ENCODE results near the gene OR10H4.
"Not testable (repeated sequence)": the region's sequence is repeated elsewhere in the genome, so short reads cannot be mapped to it uniquely, and the experiment has no call there.

OR10H4 gene

GRCh38 chr19:15944401-15944800 lies 4.4 kb upstream of the OR10H4 start:
- DNase-seq = no peak

- no peak for DNase-seq
Measured at GRCh38 chr19:15945301-15945700, 3.5 kb upstream of the OR10H4 start.

- DNase-seq = no peak
Measured at GRCh38 chr19:15954820-15955219, 6.0 kb downstream of the OR10H4 start.

DNA sequence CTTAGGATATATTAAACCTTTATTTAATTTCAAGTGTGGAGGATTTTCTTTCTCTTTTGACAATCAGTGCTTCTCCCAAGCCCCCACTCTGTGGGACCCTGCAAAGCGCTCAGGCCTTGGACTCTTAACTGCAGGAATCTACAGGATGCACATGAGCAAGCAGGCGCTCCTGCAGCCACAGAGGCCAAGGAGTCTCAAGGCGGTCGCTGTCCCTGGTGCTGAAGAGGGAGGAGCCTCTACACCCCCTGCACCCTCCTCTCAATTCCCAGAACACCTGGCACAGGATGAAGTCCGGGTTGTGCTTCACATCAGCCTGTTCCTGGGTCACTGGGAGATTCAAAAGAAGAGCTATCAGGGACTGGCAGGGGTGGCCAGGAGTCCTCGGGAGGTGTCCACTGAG lies 13.5 kb downstream of the OR10H4 start:
- no peak for DNase-seq

DNA sequence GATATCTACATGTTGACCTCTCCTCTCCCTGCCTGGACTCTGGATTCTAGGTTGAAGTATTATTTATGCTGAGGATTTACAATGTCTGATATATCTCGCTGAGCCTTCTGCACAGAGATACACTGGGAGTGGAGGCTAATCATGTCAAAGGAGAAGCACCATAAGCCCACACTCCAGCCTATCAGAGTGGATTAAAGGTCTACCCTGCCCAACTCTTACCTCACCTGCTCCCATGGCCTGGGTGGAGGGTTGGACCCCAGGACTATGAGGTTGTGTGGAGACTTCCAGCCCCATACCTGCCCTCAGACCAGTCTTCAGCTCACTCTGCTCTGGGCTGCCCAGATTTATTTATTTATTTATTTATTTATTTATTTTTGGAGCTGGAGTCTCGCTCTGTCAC lies 15.4 kb downstream of the OR10H4 start:
- DNase-seq = no peak

GRCh38 chr19:15971224-15971780 lies 22.5 kb downstream of the OR10H4 start:
- DNase-seq = no peak

- not testable (repeated sequence) for DNase-seq
Measured at GRCh38 chr19:15972043-15972442, 23.2 kb downstream of the OR10H4 start.

GRCh38 chr19:15974856-15975255 lies 26.0 kb downstream of the OR10H4 start:
- DNase-seq = no peak

- DNase-seq = no peak
Measured at GRCh38 chr19:15976836-15977689, 28.3 kb downstream of the OR10H4 start.

GRCh38 chr19:15977690-15978089 lies 28.9 kb downstream of the OR10H4 start:
- no peak for DNase-seq

DNA sequence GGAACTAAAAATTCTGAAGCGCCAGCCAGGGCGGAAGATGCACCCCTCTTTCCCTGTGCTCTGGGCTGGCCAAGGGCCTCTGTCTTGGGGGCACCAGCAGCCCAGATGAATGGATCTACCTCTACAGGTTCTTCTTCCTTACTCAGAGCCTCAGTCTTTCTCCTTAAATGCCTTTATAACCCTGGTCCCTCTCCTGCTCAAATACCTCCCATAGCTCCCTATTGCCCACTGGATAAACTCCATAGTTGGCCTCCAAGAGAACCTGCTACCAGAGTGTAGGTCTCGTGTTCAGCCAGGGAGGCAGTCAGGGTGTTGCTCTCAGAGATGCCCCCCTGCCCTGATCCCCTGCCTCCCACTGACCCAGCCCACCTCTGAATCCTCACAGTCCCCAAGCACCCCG lies 30.5 kb downstream of the OR10H4 start:
- no peak for DNase-seq

DNA sequence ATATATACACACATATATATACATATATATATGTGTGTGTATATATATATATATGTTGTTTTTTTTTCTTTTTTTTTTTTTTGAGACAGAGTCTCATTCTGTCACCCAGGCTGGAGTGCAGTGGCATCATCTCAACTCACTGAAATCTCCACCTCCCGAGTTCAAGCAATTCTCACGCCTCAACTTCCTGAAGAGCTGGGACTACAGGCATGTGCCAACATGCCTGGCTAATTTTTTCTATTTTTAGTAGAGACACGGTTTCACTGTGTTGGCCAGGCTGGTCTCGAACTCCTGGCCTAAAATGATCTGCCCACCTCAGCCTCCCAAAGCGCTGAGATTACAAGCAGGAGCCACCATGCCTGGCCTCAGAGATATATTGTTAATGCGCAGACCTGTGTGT lies 37.0 kb downstream of the OR10H4 start:
- DNase-seq = not testable (repeated sequence)

- no peak for DNase-seq
Measured at GRCh38 chr19:15986701-15987100, 37.9 kb downstream of the OR10H4 start.

DNA sequence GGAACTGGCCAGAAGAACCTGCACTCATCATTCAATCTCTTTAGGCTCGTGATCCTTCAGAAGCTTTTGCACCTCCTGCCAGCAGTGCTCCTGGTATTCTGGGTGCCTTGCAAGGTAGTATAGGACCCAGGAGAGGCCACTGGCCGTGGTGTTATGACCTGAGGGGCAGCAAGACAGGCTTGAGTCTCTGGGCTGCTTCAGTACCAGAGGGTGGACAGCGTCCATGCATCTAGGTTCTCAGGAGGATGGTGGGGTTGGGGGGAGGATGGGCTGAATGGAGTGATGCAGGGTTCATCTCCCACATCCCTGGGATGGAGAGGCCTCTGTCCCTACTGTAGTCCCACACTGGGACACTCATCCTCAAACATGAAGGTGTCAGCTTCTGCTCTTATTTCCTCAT lies 41.1 kb downstream of the OR10H4 start:
- DNase-seq = no peak

DNA sequence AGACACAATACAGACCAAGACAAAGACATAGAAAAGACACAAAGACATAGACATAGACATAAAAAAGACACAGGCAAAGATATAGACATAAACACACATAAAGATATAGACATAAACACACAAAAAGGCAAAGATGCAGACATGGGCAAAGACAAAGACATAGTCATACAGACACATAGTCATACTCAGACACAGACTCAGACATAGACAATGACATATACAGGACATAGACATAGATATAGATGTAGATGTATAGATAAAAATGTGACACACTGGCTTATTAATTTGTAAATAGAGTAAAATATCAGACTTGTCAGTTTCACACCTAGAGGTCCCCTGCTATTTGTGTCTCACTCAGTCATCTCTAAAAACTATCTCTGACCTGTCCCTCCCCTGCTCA lies 42.8 kb downstream of the OR10H4 start:
- DNase-seq = no peak

DNA sequence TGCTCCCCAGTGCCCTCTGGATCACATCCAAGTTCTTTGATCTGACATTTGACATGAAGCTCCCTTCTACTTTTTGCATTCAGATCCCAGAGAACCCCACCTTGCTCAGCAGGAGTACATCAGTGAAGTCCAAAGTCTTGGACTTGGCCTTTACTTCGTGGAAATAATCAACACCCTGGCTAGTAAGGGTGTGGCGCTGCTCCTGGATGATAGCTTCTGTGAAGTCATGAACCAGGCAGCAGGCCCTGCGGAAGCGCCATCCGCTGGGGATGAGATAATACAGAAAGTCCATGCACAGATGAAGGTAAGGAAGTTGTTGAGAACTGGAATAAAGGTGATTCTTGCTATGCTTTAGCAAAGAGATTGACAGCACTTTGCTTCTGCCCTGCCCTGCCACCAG lies 43.2 kb downstream of the OR10H4 start:
- no peak for DNase-seq

- no peak for DNase-seq
Measured at GRCh38 chr19:15995536-15995935, 46.7 kb downstream of the OR10H4 start.

GRCh38 chr19:15998166-15998565 lies 49.4 kb downstream of the OR10H4 start:
- no peak for DNase-seq
